Subcutaneous adipose tissue (tissue), 4 donors: ENCODE measurements around the gene CARD10. TPM values are rescaled to one million over a fixed set of nuclear protein-coding genes. Genes with fewer than 3 reads are reported as not detected.

Experiments
- total RNA-seq, 4 donors: library from RNA; depleted of rRNA; stranded (reverse); fragments of >200 nt; gene quantifications; one replicate each; pipeline ENCODE4 v1.1.0, GENCODE V29; 2016
- TF ChIP-seq, protein P1 (sequence below): fragments of 450-650 bp; IDR thresholded peaks from one replicate; pipeline ENCODE4 v1.5.1; 2016; ENCODE audit warnings: low read depth, mild to moderate bottlenecking, control low read depth, antibody characterized with exemption, moderate library complexity

CARD10 gene
- total RNA-seq, 4 donors from 2014 or later = 1.9 to 11.7 (median 3.6) TPM

DNA sequence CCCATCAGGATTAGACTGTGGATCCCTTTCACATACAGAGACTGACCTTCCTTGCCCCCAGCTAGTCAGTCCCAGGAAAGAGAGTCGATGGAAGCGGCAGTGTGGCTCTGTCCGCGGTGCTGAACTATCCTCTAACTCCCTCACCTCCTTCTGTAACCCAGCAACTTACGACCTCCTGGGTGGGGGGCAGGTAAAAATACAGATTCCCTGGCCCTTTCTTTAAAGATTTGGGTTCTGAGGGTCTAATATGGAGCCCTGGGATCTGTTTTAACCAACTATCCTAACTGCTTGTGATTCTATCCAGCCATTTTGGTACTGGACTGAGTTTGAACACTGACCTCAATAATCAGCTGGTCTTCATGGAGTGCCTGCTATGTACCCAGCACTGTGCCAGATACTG, 56.2 kb downstream of the CARD10 start:
- TF ChIP-seq, protein P1, sequence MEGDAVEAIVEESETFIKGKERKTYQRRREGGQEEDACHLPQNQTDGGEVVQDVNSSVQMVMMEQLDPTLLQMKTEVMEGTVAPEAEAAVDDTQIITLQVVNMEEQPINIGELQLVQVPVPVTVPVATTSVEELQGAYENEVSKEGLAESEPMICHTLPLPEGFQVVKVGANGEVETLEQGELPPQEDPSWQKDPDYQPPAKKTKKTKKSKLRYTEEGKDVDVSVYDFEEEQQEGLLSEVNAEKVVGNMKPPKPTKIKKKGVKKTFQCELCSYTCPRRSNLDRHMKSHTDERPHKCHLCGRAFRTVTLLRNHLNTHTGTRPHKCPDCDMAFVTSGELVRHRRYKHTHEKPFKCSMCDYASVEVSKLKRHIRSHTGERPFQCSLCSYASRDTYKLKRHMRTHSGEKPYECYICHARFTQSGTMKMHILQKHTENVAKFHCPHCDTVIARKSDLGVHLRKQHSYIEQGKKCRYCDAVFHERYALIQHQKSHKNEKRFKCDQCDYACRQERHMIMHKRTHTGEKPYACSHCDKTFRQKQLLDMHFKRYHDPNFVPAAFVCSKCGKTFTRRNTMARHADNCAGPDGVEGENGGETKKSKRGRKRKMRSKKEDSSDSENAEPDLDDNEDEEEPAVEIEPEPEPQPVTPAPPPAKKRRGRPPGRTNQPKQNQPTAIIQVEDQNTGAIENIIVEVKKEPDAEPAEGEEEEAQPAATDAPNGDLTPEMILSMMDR = no peak

DNA sequence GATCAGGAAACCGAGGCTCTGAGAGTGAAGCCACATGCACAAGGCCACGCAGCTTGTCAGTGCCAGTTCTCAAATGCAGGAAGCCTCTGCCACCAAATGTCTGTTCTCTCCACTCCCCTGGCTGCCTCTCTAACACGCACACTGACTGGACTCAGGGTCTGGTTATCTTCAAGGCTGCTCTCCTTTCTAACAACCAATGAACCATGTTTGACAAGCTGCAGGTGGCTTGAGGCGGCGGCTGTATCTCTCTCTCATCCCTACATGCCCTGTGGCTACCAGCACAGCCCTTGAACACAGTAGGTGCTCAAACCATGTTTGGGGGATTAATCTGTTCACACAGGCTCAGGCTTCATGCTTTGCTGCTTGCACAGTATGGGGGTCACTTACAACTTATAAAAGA, 56.8 kb downstream of the CARD10 start:
- TF ChIP-seq, protein P1 = no peak

DNA sequence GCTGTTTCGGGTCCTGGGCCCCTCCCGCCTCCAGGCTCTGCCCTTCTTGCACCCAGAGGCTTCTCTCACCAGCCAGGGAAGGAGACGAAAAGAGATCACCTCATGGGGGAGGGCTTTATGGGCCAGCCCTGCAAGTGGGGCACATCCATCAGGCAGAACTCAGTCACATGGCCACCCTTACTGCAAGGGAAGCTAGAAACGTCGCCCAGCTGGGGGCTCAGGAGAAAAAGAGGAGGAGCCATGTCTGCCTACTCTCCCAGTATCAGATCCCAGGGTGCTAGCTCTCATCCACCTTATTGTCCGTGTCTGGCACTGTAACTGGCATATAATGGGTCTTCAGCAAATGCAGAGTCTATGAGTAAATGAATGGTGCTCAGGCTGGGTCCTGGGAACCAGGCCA, 57.3 kb downstream of the CARD10 start:
- TF ChIP-seq, protein P1 = no peak

DNA sequence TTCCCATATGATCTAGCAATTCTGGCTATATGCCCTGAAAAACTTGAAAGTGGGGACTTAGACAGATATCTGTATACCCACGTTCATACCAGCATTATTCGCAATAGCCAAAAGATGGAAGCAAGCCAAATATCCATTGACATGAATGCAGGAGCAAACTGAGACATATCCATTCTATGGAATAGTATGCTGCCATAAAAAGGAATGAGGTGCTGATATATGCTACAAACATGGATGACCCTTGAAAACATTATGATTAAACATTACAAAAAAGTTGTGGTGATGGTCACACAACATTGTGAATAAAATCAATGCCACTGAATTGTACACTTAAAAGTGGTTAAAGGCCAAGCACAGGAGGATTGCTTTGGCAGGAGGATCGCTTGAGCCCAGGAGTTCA, 58.5 kb downstream of the CARD10 start:
- TF ChIP-seq, protein P1 = no peak

DNA sequence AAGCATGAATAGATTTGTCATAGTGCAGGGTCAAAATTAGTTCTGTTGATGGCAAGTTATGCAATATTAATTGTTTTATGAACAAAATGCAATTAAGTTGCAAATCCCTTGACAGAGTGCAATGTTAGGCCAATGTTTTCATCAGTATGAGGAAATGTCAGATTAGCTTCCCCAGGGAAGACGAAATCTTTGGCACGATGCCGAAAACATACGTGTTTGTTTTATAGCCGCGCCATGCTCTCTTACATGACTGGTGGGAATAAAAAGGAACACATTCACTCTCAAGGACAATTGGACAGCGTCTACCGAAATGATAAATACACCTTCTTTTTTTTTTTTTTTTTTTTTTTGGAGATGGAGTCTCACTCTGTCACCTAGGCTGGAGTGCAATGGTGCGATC, 60.0 kb downstream of the CARD10 start:
- TF ChIP-seq, protein P1 = no peak

DNA sequence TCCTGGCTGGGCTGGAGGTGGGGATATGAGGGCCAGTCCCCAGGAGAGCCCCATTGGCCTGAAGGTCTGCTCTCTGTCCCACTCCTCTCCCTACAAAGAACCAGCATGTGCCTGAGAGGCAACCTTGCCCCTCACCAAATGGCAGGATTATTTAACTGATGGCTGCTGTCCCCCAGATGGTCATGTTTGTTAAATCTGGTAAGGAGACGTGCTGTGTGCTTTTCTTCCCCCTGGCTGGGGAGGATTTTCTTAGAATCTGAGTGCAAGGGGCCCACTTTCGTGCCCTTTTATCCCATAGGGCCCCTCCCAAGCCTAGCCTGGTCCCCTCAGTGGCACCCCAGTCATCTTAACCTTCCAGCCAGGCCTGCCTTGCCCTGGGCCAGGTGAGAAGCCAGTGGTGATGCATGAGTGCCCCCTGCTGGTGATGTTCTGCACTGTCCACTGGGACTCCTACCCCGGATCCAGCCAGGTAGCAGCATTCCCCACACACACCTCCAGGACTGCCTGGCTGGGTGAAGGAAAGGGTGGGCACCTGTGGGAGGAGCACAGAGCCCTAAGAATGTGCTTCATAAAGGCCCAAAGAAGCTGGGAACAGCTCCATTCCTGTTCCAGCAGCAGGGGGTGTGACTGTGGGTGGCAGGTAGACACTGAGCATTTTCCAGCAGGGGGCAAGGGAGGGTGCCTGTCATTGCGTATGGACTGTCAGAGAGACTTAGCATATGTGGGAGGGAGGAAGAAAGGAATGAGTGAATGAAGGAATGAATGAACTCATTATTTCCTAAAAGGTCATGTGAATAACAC, 61.9 kb downstream of the CARD10 start:
- TF ChIP-seq, protein P1 = no peak

DNA sequence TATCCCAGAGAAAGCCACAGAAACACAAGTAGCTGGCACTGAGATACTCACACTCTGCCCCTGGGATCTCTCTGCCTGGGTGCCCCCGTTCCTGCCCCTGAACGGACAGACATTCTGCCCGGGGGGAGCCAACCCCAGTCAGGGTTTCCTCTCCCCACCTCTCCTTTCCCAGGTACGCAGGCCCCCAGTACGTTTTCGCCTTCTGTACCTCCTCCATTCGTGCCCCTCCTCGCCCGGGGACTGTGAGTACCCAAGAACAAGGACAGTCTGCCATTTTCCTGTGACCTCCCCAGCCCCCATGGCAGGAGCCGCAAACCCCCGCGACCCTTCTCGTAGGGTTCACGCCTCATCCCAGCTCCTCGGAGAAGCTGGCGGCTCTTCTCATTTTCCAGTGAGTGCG, 62.9 kb downstream of the CARD10 start:
- TF ChIP-seq, protein P1 = no peak
